Urinary bladder (tissue), 4 donors: ENCODE results near the gene RFC5. TPM values are rescaled to one million over a fixed set of nuclear protein-coding genes. Genes with fewer than 3 reads are reported as not detected.

Experiments used
- DNase-seq: peaks from one replicate; pipeline ENCODE4 v3.0.0-alpha.2; 2015; ENCODE audit errors: extremely low spot score
- H3K27ac ChIP-seq: one replicate; pipeline ENCODE4 v1.5.1; 2013; ENCODE audit warnings: low read depth, mild to moderate bottlenecking, moderate library complexity
- H3K36me3 ChIP-seq: one replicate; pipeline ENCODE4 v1.6.1; 2013; ENCODE audit warnings: mild to moderate bottlenecking, moderate library complexity; ENCODE audit not compliant: insufficient read depth
- H3K4me1 ChIP-seq: one replicate; pipeline ENCODE4 v1.6.1; 2013; ENCODE audit warnings: mild to moderate bottlenecking, moderate library complexity; ENCODE audit not compliant: insufficient read depth
- H3K4me3 ChIP-seq: one replicate; pipeline ENCODE4 v1.5.1; 2013; ENCODE audit warnings: low read depth, low read length
- WGBS: extraction: QIAGEN DNeasy Blood & Tissue Kit; methylation state at CpG from one replicate; pipeline ENCODE4 v1.1.7; 2013; 5-methylcytosine and 5-hydroxymethylcytosine counted together
- polyA plus RNA-seq: library from polyadenylated mRNA; stranded (reverse); fragments of 200-250 nt; gene quantifications from one replicate; pipeline ENCODE4 v1.2.3, GENCODE V29; 2013
- total RNA-seq: library from RNA; depleted of rRNA; stranded (reverse); fragments of >200 nt; gene quantifications from one replicate; pipeline ENCODE4 v1.2.3, GENCODE V29; 2014
- donor health status: healthy with polysubstance abuse.
- donor health status: healthy.

Gene RFC5
- total and polyA plus RNA-seq, 2 donors = 12.9 to 23.3 TPM

- H3K36me3 ChIP-seq = peaks cover 2% of the 10 kb centered on the region
- no peak overlapping the region for H3K4me3 ChIP-seq
- DNase-seq = no peak
- no peak overlapping the region for H3K27ac ChIP-seq
- H3K4me1 ChIP-seq = peaks cover 1% of the 10 kb centered on the region
- 91% methylated on average over 4 of the region's 4 CpGs for WGBS
Measured at GRCh38 chr12:118046430-118046829, 29.9 kb downstream of the RFC5 start.

GRCh38 chr12:118050972-118051910 is 34.7 kb downstream of the RFC5 start:
- H3K36me3 ChIP-seq = no peaks in the 10 kb centered on the region

GRCh38 chr12:118052324-118053070 is 36.0 kb downstream of the RFC5 start:
- Histone ChIP-seq H3K4me3 (no peak overlapping the region), H3K36me3 (no peaks in the 10 kb centered on the region), H3K4me1 (peaks cover 2% of the 10 kb centered on the region), H3K27ac (peak overlapping the region; percentile 85)
- no peak for DNase-seq
- 54% methylated on average over 14 of the region's 14 CpGs for WGBS

More at GRCh38 chr12:118050972-118051910, 34.7 kb downstream of the RFC5 start:
- DNase-seq = no peak
- Histone ChIP-seq H3K4me1 (peaks cover 2% of the 10 kb centered on the region), H3K4me3 (no peak overlapping the region), H3K27ac (peak overlapping the region; percentile 71)
- WGBS = 88% methylated on average over 12 of the region's 12 CpGs

- Histone ChIP-seq H3K27ac (peak overlapping the region; percentile 85), H3K4me3 (no peak overlapping the region), H3K36me3 (no peaks in the 10 kb centered on the region), H3K4me1 (peaks cover 2% of the 10 kb centered on the region)
- 88% methylated on average over 10 of the region's 10 CpGs for WGBS
- DNase-seq = no peak
Measured at GRCh38 chr12:118053071-118053985, 36.8 kb downstream of the RFC5 start.

DNA sequence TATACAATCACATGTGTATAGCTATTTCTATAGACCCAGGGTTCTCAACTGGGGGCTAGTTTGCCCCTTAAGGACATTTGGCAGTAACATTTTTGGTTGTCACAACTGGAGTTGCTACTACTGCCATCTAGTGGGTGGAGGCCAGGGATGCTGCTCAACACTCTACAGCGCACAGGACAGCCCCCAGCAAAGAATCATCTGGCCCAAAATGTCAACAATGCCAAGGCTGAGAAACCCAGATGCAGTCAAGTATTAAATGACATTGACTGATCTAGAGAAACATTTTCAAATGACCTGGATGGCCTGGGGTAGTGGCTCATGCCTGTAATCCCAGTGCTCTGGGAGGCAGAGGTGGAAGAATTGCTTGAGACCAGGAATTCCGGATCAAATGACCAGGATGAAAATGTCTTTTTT is 38.6 kb downstream of the RFC5 start:
- peaks cover 3% of the 10 kb centered on the region for H3K4me1 ChIP-seq
- no peak for DNase-seq
- H3K36me3 ChIP-seq = no peaks in the 10 kb centered on the region
- WGBS = 75% methylated on average over 2 of the region's 2 CpGs
- H3K4me3 ChIP-seq = no peak overlapping the region
- H3K27ac ChIP-seq = no peak overlapping the region

GRCh38 chr12:118055865-118056773 is 39.6 kb downstream of the RFC5 start:
- Histone ChIP-seq H3K4me1 (peaks cover 3% of the 10 kb centered on the region), H3K4me3 (no peak overlapping the region), H3K36me3 (no peaks in the 10 kb centered on the region), H3K27ac (peak overlapping the region; percentile 54)
- WGBS = 63% methylated on average over 13 of the region's 13 CpGs
- no peak for DNase-seq

- no peak overlapping the region for H3K27ac ChIP-seq
- DNase-seq = no peak
- peaks cover 1% of the 10 kb centered on the region for H3K4me1 ChIP-seq
- 97% methylated on average over 7 of the region's 7 CpGs for WGBS
- no peaks in the 10 kb centered on the region for H3K36me3 ChIP-seq
- H3K4me3 ChIP-seq = no peak overlapping the region
Measured at GRCh38 chr12:118058227-118058626, 41.7 kb downstream of the RFC5 start.

GRCh38 chr12:118058881-118059280 is 42.4 kb downstream of the RFC5 start:
- DNase-seq = no peak
- H3K4me1 ChIP-seq = peaks cover 1% of the 10 kb centered on the region
- WGBS = 90% methylated on average over 8 of the region's 8 CpGs
- H3K27ac ChIP-seq = no peak overlapping the region
- H3K4me3 ChIP-seq = no peak overlapping the region
- no peaks in the 10 kb centered on the region for H3K36me3 ChIP-seq

- no peak for DNase-seq
- H3K4me3 ChIP-seq = peak overlapping the region; percentile 98
- H3K36me3 ChIP-seq = no peaks in the 10 kb centered on the region
- peak overlapping the region; percentile 99 for H3K27ac ChIP-seq
- WGBS = 16% methylated on average over 11 of the region's 11 CpGs
- H3K4me1 ChIP-seq = peaks cover 1% of the 10 kb centered on the region
Measured at GRCh38 chr12:118059341-118060191, 43.1 kb downstream of the RFC5 start.

DNA sequence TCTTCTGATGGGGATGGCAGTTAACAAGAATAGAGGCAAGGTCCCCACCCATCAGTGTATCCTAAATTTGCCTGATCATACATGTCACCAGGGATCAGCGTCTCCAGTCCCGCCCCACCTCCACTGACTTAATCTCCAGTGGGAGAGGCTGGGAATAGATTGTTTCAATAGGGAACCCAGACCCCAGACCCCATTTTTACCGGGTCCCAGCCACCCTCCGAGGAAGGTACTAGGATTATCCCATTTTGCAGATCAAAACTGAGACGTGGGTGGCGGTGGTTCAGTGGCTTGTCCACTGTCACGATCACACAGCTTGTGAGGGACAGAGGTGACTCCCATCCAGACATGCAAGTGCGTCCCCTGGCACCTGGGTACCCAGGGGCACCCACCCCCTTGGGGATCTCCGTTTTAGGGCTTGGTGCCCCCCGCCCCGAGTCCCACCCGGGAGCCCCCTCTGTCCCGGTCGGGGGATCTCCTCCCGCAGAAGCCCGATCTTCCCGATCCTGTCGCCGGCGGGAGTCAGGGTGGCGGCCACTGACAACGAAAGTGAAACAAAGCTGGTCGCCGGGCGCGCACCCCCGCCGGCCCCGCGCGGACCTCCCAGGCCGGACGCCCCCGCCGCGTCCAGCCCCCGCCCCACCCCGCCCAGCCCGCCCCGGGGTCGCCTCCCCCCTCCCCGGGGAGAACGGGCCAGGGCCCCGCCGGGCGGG is 44.0 kb downstream of the RFC5 start:
- 1% methylated on average over 45 of the region's 46 CpGs for WGBS
- Histone ChIP-seq H3K36me3 (no peaks in the 10 kb centered on the region), H3K27ac (peak overlapping the region; percentile 99), H3K4me3 (peak overlapping the region; percentile 98), H3K4me1 (peaks cover 1% of the 10 kb centered on the region)
- DNase-seq = no peak
